Ishikawa (cell line): ENCODE data around the gene MAP1B.

ENCODE experiments used
- CEBPB ChIP-seq: IDR thresholded peaks from 2 replicates; pipeline ENCODE4 v1.6.1; 2012
- CREB1 ChIP-seq: IDR thresholded peaks from 2 replicates; pipeline ENCODE4 v1.6.1; 2012; ENCODE audit warnings: low read depth
- EGR1 ChIP-seq: IDR thresholded peaks from 2 replicates; pipeline ENCODE4 v1.6.1; 2012
- EP300 ChIP-seq: IDR thresholded peaks from 2 replicates; pipeline ENCODE4 v1.6.1; 2012; ENCODE audit warnings: borderline replicate concordance
- FOXM1 ChIP-seq: IDR thresholded peaks from 2 replicates; pipeline ENCODE4 v1.6.1; 2012; ENCODE audit warnings: low read depth, borderline replicate concordance
- MAX ChIP-seq: IDR thresholded peaks from 2 replicates; pipeline ENCODE4 v1.6.1; 2012
- NFIC ChIP-seq: IDR thresholded peaks from 2 replicates; pipeline ENCODE4 v1.6.1; 2012
- RAD21 ChIP-seq: IDR thresholded peaks from 2 replicates; pipeline ENCODE4 v1.6.1; 2012; ENCODE audit warnings: low read depth
- REST ChIP-seq: IDR thresholded peaks from 2 replicates; pipeline ENCODE4 v1.6.1; 2012; ENCODE audit warnings: low read depth, mild to moderate bottlenecking
- TAF1 ChIP-seq: IDR thresholded peaks from 2 replicates; pipeline ENCODE4 v1.6.1; 2012; ENCODE audit warnings: low read depth, mild to moderate bottlenecking
- TCF12 ChIP-seq: IDR thresholded peaks from 2 replicates; pipeline ENCODE4 v1.6.1; 2012; ENCODE audit warnings: low read depth
- TEAD4 ChIP-seq: IDR thresholded peaks from 2 replicates; pipeline ENCODE4 v1.6.1; 2012
- USF1 ChIP-seq: IDR thresholded peaks from 2 replicates; pipeline ENCODE4 v1.6.1; 2012
- YY1 ChIP-seq: IDR thresholded peaks from 2 replicates; pipeline ENCODE4 v1.6.1; 2012; ENCODE audit warnings: low read depth
- ZBTB7A ChIP-seq: IDR thresholded peaks from 2 replicates; pipeline ENCODE4 v1.6.1; 2012; ENCODE audit warnings: low read depth

MAP1B gene

GRCh38 chr5:72195581-72195980 lies 88.3 kb downstream of the MAP1B start:
- TF ChIP-seq CEBPB (no peak), REST (no peak), ZBTB7A (no peak), EP300 (no peak), EGR1 (no peak), FOXM1 (no peak), TCF12 (no peak), YY1 (no peak)

GRCh38 chr5:72197393-72197792 lies 90.1 kb downstream of the MAP1B start:
- TF ChIP-seq REST: no peak
- TF ChIP-seq EGR1: no peak
- no peak for TF ChIP-seq NFIC
- no peak for TF ChIP-seq ZBTB7A
- TF ChIP-seq CEBPB: no peak
- TF ChIP-seq FOXM1: no peak
- TF ChIP-seq CREB1: no peak
- no peak for TF ChIP-seq TCF12
- TF ChIP-seq TAF1: no peak
- TF ChIP-seq YY1: no peak
- no peak for TF ChIP-seq TEAD4
- no peak for TF ChIP-seq EP300
- TF ChIP-seq RAD21: no peak
- TF ChIP-seq USF1: no peak
- no peak for TF ChIP-seq MAX

GRCh38 chr5:72199681-72200080 lies 92.4 kb downstream of the MAP1B start:
- TF ChIP-seq RAD21 (no peak), USF1 (no peak), TCF12 (no peak), MAX (no peak)

GRCh38 chr5:72202331-72202825 lies 95.1 kb downstream of the MAP1B start:
- TF ChIP-seq NFIC: no peak
- TF ChIP-seq ZBTB7A: no peak
- TF ChIP-seq TEAD4: no peak
- TF ChIP-seq EP300: no peak
- no peak for TF ChIP-seq FOXM1
- TF ChIP-seq TAF1: no peak
- no peak for TF ChIP-seq TCF12
- TF ChIP-seq CREB1: no peak
- TF ChIP-seq USF1: no peak
- no peak for TF ChIP-seq EGR1

- no peak for TF ChIP-seq NFIC
- no peak for TF ChIP-seq EGR1
- no peak for TF ChIP-seq RAD21
- TF ChIP-seq YY1: no peak
- TF ChIP-seq CEBPB: no peak
- TF ChIP-seq MAX: no peak
- no peak for TF ChIP-seq REST
- no peak for TF ChIP-seq ZBTB7A
- TF ChIP-seq CREB1: no peak
- TF ChIP-seq FOXM1: no peak
- TF ChIP-seq USF1: no peak
- TF ChIP-seq EP300: no peak
- no peak for TF ChIP-seq TCF12
- no peak for TF ChIP-seq TAF1
- TF ChIP-seq TEAD4: no peak
These were observed 96.1 kb downstream of the MAP1B start for GRCh38 chr5:72203251-72203845.
